ENCODE data around the gene PCDHA8. TPM values are rescaled to one million over a fixed set of nuclear protein-coding genes. Genes with fewer than 3 reads are reported as not detected.

The PCDHA8 gene
- polyA plus RNA-seq, result 0.66 and 1.4 TPM in 2 replicates
- polyA minus RNA-seq, result 19.0 and 25.6 TPM in 2 replicates

DNA sequence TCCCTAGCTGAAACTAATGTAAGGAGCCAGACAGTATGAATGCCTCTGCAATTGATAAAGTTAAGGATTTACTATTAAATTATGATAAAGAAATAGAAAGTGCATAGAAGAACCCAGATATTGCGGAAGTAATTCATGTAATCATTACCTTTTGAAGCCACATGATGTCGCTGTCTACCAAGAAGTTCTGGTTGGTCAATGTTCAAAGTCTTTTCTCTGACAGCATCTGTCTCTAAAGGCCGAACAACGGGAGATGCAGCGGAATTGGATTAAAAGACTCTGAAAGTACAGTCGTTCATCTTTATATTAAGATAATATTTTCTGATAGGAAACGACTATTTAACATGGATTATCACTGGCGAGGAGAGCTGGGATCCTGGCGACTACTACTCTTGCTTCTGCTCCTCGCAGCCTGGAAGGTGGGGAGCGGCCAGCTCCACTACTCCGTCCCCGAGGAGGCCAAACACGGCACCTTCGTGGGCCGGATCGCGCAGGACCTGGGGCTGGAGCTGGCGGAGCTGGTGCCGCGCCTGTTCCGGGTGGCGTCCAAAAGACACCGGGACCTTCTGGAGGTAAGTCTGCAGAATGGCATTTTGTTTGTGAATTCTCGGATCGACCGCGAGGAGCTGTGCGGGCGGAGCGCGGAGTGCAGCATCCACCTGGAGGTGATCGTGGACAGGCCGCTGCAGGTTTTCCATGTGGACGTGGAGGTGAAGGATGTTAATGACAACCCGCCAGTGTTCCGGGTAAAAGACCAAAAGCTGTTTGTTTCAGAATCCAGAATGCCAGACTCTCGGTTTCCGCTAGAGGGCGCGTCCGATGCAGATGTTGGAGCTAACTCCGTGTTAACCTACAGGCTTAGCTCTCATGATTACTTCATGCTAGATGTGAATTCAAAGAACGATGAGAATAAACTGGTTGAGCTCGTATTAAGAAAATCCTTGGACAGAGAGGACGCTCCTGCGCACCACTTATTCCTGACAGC lies at the start of gene PCDHA8:
PCDHA8 (plus strand) TSS at position 210 of the 985 bp plus-strand sequence; CDS start at position 345, 135 bp downstream.
- TF ChIP-seq POLR2AphosphoS5 (IDR thresholded peaks at IDR 0.05) (no peak), MXI1 (conservative IDR thresholded peaks at IDR 0.05; ENCODE audit: poor library complexity, severe bottlenecking) (no peak), EZH2 (IDR thresholded peaks at IDR 0.05; ENCODE audit: borderline replicate concordance, insufficient read depth, low read length, poor library complexity, severe bottlenecking) (no peak), REST (IDR thresholded peaks at IDR 0.05; ENCODE audit: borderline replicate concordance) (no peak), TAF1 (IDR thresholded peaks at IDR 0.05; ENCODE audit: low read depth) (no peak), SMC3 (conservative IDR thresholded peaks at IDR 0.05; ENCODE audit: poor library complexity) (no peak), RAD21 (conservative IDR thresholded peaks at IDR 0.05) (no peak), EP300 (conservative IDR thresholded peaks at IDR 0.05; ENCODE audit: poor library complexity, severe bottlenecking) (no peak)
- TF ChIP-seq, protein P1, sequence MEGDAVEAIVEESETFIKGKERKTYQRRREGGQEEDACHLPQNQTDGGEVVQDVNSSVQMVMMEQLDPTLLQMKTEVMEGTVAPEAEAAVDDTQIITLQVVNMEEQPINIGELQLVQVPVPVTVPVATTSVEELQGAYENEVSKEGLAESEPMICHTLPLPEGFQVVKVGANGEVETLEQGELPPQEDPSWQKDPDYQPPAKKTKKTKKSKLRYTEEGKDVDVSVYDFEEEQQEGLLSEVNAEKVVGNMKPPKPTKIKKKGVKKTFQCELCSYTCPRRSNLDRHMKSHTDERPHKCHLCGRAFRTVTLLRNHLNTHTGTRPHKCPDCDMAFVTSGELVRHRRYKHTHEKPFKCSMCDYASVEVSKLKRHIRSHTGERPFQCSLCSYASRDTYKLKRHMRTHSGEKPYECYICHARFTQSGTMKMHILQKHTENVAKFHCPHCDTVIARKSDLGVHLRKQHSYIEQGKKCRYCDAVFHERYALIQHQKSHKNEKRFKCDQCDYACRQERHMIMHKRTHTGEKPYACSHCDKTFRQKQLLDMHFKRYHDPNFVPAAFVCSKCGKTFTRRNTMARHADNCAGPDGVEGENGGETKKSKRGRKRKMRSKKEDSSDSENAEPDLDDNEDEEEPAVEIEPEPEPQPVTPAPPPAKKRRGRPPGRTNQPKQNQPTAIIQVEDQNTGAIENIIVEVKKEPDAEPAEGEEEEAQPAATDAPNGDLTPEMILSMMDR (IDR thresholded peaks at IDR 0.05; ENCODE audit: poor library complexity, severe bottlenecking), result no peak
- Histone ChIP-seq H3K36me3 (ENCODE audit: insufficient read depth, low read length) (peaks cover 17% of the 10 kb centered on the region), H3K4me2 (ENCODE audit: low read length) (no peak within 1 kb of the TSS), H3K4me3 (ENCODE audit: low read length) (peak within 1 kb of the TSS; percentile 31), H3K27ac (ENCODE audit: low read length) (no peak within 1 kb of the TSS), H3K79me2 (replicated peaks; ENCODE audit: insufficient read depth, low read length) (peaks cover 14% of the 10 kb centered on the region), H3K9ac (ENCODE audit: low read length) (no peak within 1 kb of the TSS), H3K9me2 (ENCODE audit: insufficient read depth, low read length) (no peaks in the 10 kb centered on the region), H2AFZ (ENCODE audit: low read depth, low read length) (no peak within 1 kb of the TSS), H3F3A (ENCODE audit: insufficient read depth, low read length, poor library complexity, severe bottlenecking) (no peaks in the 10 kb centered on the region), H3K9me3 (ENCODE audit: low read length) (peaks cover 10% of the 10 kb centered on the region), H3K27me3 (ENCODE audit: insufficient read depth, low read depth, low read length) (no peaks in the 10 kb centered on the region), H4K20me1 (ENCODE audit: insufficient read depth) (no peaks in the 10 kb centered on the region)

- TF ChIP-seq TAF1 (IDR thresholded peaks at IDR 0.05; ENCODE audit: low read depth), result no peak
- no peak for TF ChIP-seq EP300 (conservative IDR thresholded peaks at IDR 0.05; ENCODE audit: poor library complexity, severe bottlenecking)
- TF ChIP-seq RAD21 (conservative IDR thresholded peaks at IDR 0.05), result peak; percentile 66
- TF ChIP-seq MXI1 (conservative IDR thresholded peaks at IDR 0.05; ENCODE audit: poor library complexity, severe bottlenecking), result no peak
- TF ChIP-seq EZH2 (IDR thresholded peaks at IDR 0.05; ENCODE audit: borderline replicate concordance, insufficient read depth, low read length, poor library complexity, severe bottlenecking), result no peak
- TF ChIP-seq SMC3 (conservative IDR thresholded peaks at IDR 0.05; ENCODE audit: poor library complexity), result peak; percentile 57
- TF ChIP-seq, protein P1 (IDR thresholded peaks at IDR 0.05; ENCODE audit: poor library complexity, severe bottlenecking), result peak; percentile 61
- TF ChIP-seq POLR2AphosphoS5 (IDR thresholded peaks at IDR 0.05), result no peak
- TF ChIP-seq REST (IDR thresholded peaks at IDR 0.05; ENCODE audit: borderline replicate concordance), result no peak
- H3F3A ChIP-seq (ENCODE audit: insufficient read depth, low read length, poor library complexity, severe bottlenecking), result no peaks in the 10 kb centered on the region
- H3K27ac ChIP-seq (ENCODE audit: low read length), result peak within 1 kb of the TSS; percentile 58
- H4K20me1 ChIP-seq (ENCODE audit: insufficient read depth), result no peaks in the 10 kb centered on the region
- H3K27me3 ChIP-seq (ENCODE audit: insufficient read depth, low read depth, low read length), result no peaks in the 10 kb centered on the region
- no peak within 1 kb of the TSS for H3K4me2 ChIP-seq (ENCODE audit: low read length)
- H2AFZ ChIP-seq (ENCODE audit: low read depth, low read length), result no peak within 1 kb of the TSS
- H3K79me2 ChIP-seq (replicated peaks; ENCODE audit: insufficient read depth, low read length), result peaks cover 5% of the 10 kb centered on the region
- H3K9me2 ChIP-seq (ENCODE audit: insufficient read depth, low read length), result no peaks in the 10 kb centered on the region
- peaks cover 19% of the 10 kb centered on the region for H3K36me3 ChIP-seq (ENCODE audit: insufficient read depth, low read length)
- H3K9me3 ChIP-seq (ENCODE audit: low read length), result peaks cover 62% of the 10 kb centered on the region
- H3K9ac ChIP-seq (ENCODE audit: low read length), result peak within 1 kb of the TSS; percentile 52
- peak within 1 kb of the TSS; percentile 59 for H3K4me3 ChIP-seq (ENCODE audit: low read length)
Measured at GRCh38 chr5:140794595-140795258, 46.3 kb upstream of the PCDHA8 start, which contains the start of gene PCDHA2. Gene PCDHA2, plus strand, starts transcription at chr5:140794852.
